Measurements from ENCODE around the gene JAK2. TPM values are rescaled to one million over a fixed set of nuclear protein-coding genes. Genes with fewer than 3 reads are reported as not detected.
A peak's percentile ranks its signal among the peaks of the same experiment; 100 is the strongest.

Gene JAK2
- total and polyA plus RNA-seq, 9 of the 15 experiments (the other 6 are each of a cell fraction or from before 2014, with no cell fraction given), result 4.7 to 23.4 (median 15.3) TPM

- TF ChIP-seq ZNF324 (CRISPR knock-in tag; IDR thresholded peaks at IDR 0.05) (no peak), PHF20 (IDR thresholded peaks at IDR 0.05; ENCODE audit: partially characterized antibody) (peak; percentile 5), ARID1B (IDR thresholded peaks at IDR 0.05) (0 out of 2 replicates have a peak, but pooled peaks have one; percentile 16), HIVEP1 (CRISPR knock-in tag; IDR thresholded peaks at IDR 0.05) (no peak), RNF2 (IDR thresholded peaks at IDR 0.05) (no peak), TCF7 (IDR thresholded peaks at IDR 0.05; ENCODE audit: borderline replicate concordance) (no peak), ZNF175 (CRISPR knock-in tag; IDR thresholded peaks at IDR 0.05; ENCODE audit: low read depth) (no peak), CBFA2T2 (conservative IDR thresholded peaks at IDR 0.05) (peak; percentile 22; the same call in 1 of the 2 replicates), BRCA1 (IDR thresholded peaks at IDR 0.05) (no peak), BRCA1 (CRISPR knock-in tag; IDR thresholded peaks at IDR 0.05) (no peak), ZNF436 (CRISPR knock-in tag; IDR thresholded peaks at IDR 0.05) (no peak), XRCC5 (IDR thresholded peaks at IDR 0.05; ENCODE audit: low read depth, low read length) (no peak), RAD51 (IDR thresholded peaks at IDR 0.05; ENCODE audit: borderline replicate concordance, low read depth) (no peak), CREB3L1 (IDR thresholded peaks at IDR 0.05; ENCODE audit: borderline replicate concordance, low read depth) (0 out of 2 replicates have a peak, but pooled peaks have one; percentile 15), RBM14 (IDR thresholded peaks at IDR 0.05; ENCODE audit: borderline replicate concordance, insufficient read depth, low read depth, low read length) (no peak), BRF2 (IDR thresholded peaks at IDR 0.05; ENCODE audit: borderline replicate concordance, insufficient read depth, insufficient read length) (no peak)
Observed at GRCh38 chr9:4985386-4986266, 554 bp downstream of the JAK2 start (continued).
